HG03432 (cell line): ENCODE results near the gene TTYH2.
"Not testable (repeated sequence)": the region's sequence is repeated elsewhere in the genome, so short reads cannot be mapped to it uniquely, and the experiment has no call there.

Experiments used
- ATAC-seq: cut with Tn5 transposase; IDR thresholded peaks from one replicate; pipeline ENCODE4 v1.9.1; 2021; ENCODE audit warnings: mild to moderate bottlenecking, moderate library complexity; ENCODE audit not compliant: unreplicated experiment

TTYH2 gene, protein sequence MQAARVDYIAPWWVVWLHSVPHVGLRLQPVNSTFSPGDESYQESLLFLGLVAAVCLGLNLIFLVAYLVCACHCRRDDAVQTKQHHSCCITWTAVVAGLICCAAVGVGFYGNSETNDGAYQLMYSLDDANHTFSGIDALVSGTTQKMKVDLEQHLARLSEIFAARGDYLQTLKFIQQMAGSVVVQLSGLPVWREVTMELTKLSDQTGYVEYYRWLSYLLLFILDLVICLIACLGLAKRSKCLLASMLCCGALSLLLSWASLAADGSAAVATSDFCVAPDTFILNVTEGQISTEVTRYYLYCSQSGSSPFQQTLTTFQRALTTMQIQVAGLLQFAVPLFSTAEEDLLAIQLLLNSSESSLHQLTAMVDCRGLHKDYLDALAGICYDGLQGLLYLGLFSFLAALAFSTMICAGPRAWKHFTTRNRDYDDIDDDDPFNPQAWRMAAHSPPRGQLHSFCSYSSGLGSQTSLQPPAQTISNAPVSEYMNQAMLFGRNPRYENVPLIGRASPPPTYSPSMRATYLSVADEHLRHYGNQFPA

DNA sequence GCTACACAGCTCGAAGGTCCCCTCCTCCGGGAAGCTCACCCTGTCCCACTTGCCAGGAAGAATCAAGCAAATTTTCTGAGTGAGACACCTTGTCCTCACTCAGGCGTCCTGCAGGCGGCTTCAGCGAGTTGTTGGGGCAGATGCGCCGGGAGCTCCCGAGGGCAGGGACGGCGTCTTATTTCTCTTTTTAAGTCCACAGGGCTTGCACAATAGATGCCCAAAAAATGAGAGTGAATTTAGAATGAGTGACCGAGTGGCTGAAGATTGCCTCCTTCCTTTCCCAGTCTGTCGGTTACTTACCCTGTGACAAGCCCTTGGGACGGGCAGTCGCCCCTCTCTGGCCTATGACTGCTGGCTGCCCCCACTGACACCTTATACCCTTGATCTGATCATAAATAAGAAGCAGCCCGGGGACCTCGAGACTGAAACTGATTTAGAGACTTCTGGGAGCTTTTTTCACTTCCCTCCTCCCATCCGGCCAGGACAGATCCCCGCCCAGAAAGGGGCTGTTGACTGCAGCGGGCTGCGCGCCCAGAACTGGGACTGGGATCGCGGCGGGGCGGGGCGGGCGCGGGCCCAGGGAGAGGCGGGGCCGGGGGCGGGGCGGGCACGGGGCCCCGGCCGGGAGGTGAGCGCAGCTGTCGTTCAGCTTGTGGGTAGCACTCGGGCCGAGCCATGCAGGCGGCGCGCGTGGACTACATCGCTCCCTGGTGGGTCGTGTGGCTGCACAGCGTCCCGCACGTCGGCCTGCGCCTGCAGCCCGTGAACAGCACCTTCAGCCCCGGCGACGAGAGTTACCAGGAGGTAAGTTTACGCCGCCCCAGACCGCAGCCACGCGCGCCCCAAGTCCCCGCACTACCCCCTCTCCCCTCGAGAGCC lies at the start of gene TTYH2:
TTYH2 (plus strand) TSS at position 659 of the 879 bp plus-strand sequence; CDS start at position 676, 17 bp downstream.
- ATAC-seq, result peak; percentile 70

GRCh38 chr17:74163836-74164235 lies 49.5 kb upstream of the TTYH2 start:
- no peak for ATAC-seq

DNA sequence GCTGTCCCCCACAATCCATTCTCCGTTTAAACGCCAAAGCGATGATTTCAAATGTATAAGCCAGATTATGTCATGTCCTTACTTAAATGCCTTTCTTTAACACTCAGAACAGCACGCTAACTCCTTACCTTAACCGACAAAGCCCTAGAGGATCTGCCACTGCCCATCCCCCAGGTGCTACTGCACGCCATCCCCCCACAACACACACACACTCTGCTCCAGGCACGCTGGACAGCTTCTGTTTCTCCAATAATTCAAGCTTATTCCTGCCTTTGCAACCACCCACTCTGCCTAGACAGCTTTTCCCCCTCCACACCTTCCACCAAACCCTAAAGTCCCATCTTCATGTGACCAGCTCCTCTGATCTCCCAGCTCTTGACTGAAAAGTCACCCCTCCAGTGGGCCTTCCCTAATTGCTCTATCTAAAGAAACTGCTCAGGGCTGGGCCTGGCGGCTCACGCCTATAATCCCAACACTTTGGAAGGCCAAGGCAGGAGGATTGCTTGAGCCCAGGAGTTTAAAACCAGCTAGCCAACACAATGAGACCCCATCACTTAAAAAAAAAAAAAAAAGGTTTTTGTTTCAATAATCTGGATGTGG lies 48.8 kb upstream of the TTYH2 start:
- no peak for ATAC-seq

- no peak for ATAC-seq
Measured at GRCh38 chr17:74165797-74166365, 47.5 kb upstream of the TTYH2 start.

DNA sequence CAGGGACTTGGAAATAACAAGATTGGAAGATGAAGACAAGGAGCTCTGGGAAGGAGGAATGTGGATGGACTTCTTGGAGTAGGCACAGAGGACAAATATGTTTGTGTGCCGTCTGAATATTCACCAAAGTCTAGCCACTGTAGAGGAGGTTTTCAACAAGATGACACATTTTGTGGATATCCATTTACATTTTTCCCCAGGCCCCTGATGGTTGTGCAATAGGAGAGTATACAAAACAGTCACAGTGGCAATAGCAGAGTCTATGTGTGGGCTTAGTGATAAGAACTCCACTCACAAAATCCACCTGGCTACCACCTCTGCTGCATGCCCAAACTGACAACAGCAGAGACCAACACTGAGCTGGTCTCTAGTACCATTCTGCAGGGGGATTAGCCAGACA lies 42.4 kb upstream of the TTYH2 start:
- no peak for ATAC-seq

GRCh38 chr17:74172700-74173099 lies 40.7 kb upstream of the TTYH2 start:
- no peak for ATAC-seq

GRCh38 chr17:74176546-74177001 lies 36.8 kb upstream of the TTYH2 start:
- no peak for ATAC-seq

- ATAC-seq, result no peak
Measured at GRCh38 chr17:74177018-74177450, 36.3 kb upstream of the TTYH2 start.

- no peak for ATAC-seq
Measured at GRCh38 chr17:74179576-74179975, 33.8 kb upstream of the TTYH2 start.

- ATAC-seq, result no peak
Measured at GRCh38 chr17:74180336-74180735, 33.0 kb upstream of the TTYH2 start.

DNA sequence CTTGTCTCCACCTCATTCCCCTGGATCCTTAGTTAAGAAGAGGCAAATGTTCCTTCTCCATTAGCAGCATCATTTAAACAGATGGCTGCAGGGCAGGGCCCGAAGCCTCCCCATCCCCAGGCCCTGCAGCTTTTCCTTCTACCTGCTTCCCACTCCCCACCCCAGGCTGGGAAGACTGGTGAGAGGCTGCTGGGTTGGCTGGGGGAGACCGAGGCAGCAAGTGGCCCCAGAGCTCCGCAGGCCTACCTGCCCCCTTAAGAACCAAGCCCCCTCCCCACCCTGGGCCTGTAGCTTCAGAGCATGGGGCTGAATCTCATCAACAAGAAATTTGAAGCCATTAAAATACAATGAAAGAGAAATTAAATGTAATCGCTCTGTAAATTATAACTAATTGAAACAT lies 32.0 kb upstream of the TTYH2 start:
- ATAC-seq, result no peak

DNA sequence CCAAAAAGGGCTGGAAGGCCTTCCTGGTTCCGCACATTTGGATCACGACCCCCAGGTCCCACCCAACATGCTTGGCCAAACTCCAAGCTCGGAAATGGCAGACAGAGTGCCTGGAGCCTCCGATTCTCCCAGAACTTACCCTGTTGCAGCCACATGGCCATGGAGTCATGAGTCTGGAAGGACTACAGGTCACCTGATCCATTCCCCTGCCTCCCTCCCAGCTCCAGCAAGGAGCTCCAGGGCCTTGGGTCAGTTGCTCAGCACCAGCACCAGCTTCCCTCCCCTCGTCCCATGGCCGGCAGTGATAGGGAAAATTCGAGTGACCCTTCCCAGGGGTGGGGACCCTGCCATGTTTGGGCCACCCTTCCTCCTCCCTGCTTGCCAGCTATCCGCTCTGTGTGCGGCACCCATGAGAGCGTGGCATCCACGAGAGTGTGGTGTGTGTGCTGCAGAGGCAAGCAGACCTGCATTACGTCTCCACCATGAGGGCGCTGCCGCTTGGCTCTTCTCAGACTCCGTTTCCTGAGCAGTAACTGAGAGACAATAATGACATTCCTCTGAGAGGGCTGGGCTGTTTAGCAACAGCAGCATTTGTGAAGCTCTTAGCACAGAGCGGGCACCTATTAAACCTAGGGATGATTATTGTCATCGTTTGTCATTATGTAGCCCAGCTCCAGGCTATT lies 31.2 kb upstream of the TTYH2 start:
- ATAC-seq, result no peak

GRCh38 chr17:74183411-74183810 lies 30.0 kb upstream of the TTYH2 start:
- no peak for ATAC-seq

- ATAC-seq, result no peak
Measured at GRCh38 chr17:74185571-74186185, 27.7 kb upstream of the TTYH2 start.

DNA sequence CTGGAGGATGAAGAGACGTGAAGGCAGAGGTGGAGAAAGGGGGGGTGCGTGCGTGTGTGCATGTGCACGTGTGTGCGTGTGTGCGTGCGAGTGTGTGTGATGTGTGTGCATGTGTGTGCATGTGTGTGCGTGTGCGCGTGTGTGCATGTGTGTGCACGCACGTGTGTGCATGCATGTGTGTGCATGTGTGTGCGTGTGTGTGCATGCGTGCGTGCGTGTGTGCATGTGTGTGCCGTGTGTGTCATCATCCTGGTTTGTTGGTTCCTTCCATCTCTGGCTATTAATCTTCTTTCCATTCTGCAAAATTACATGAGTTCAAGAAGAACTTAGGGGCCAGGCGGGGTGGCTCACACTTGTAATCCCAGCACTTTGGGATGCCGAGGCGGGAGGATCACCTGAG lies 26.9 kb upstream of the TTYH2 start:
- no peak for ATAC-seq

DNA sequence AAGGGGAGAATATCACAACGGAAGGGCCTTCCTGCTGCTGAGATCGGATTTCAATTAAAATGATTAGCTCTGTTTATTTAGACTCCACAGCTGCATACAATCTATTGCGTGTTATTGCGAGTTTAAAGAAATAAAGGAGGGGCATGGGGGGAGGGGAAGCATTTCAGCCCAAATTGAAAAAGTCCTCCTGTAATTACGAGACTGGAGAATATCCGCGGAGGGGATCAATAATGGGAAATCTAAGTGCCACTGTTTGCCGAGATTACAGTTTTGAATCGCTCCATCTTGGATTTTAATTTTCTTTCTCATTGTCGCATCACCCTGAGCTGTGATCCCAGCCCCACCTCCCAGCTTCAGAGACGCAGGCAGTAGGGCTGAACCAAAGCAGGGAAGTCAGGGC lies 25.6 kb upstream of the TTYH2 start:
- no peak for ATAC-seq

GRCh38 chr17:74188687-74189086 lies 24.7 kb upstream of the TTYH2 start:
- not testable (repeated sequence) for ATAC-seq

DNA sequence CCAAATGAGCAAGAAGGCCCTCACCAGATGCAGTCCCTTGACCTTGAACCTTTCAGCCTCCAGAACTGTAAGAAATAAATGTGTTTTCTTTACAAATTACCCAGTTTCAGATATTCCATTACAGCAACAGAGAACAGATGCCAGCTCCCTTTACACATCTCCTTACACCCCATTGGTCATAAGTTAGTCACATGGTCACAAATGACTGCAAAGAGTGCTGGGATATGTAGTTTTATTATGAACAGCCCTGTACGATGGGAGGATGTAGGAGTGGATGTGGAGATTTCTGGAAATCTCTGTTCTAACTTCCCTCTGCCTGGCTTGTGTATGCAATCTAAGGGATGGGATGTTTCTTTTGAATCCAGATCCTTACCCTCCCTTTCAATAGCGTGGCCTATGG lies 23.2 kb upstream of the TTYH2 start:
- no peak for ATAC-seq

- no peak for ATAC-seq
Measured at GRCh38 chr17:74190807-74191406, 22.5 kb upstream of the TTYH2 start.
